SIG-M5 (cell line): ENCODE measurements around the gene TARS3.
"Not testable (repeated sequence)": the region's sequence is repeated elsewhere in the genome, so short reads cannot be mapped to it uniquely, and the experiment has no call there.

Experiments
- DNase-seq: peaks from one replicate; lab custom pipeline; 2025; lab: John Stamatoyannopoulos, UW

Gene TARS3

GRCh38 chr15:101654171-101654570 is 70.1 kb downstream of the TARS3 start:
- no peak for DNase-seq

- no peak for DNase-seq
Observed at GRCh38 chr15:101652786-101653430, 71.4 kb downstream of the TARS3 start.

- peak; percentile 60 for DNase-seq
Observed at GRCh38 chr15:101652098-101652785, 72.0 kb downstream of the TARS3 start, which contains the start of gene TM2D3. TSS of gene TM2D3 (minus strand) at chr15:101652381. CDS start at chr15:101652361, 20 bp downstream.

GRCh38 chr15:101651554-101652097 is 72.6 kb downstream of the TARS3 start:
- no peak for DNase-seq

GRCh38 chr15:101650145-101650544 is 74.1 kb downstream of the TARS3 start:
- DNase-seq: no peak

- no peak for DNase-seq
Observed at GRCh38 chr15:101648356-101648755, 75.9 kb downstream of the TARS3 start.

GRCh38 chr15:101647251-101647650 is 77.0 kb downstream of the TARS3 start:
- DNase-seq: no peak

GRCh38 chr15:101646672-101647071 is 77.6 kb downstream of the TARS3 start:
- DNase-seq: no peak

GRCh38 chr15:101642361-101642760 is 81.9 kb downstream of the TARS3 start:
- no peak for DNase-seq

- peak; percentile 74 for DNase-seq
Observed at GRCh38 chr15:101641894-101642293, 82.4 kb downstream of the TARS3 start.

GRCh38 chr15:101641129-101641764 is 83.0 kb downstream of the TARS3 start:
- DNase-seq: no peak

- no peak for DNase-seq
Observed at GRCh38 chr15:101639667-101640066, 84.6 kb downstream of the TARS3 start.

GRCh38 chr15:101637919-101638318 is 86.4 kb downstream of the TARS3 start:
- no peak for DNase-seq

- no peak for DNase-seq
Observed at GRCh38 chr15:101637516-101637915, 86.8 kb downstream of the TARS3 start.

- no peak for DNase-seq
Observed at GRCh38 chr15:101637038-101637437, 87.2 kb downstream of the TARS3 start.

- DNase-seq: no peak
Observed at GRCh38 chr15:101635944-101636727, 88.1 kb downstream of the TARS3 start.

GRCh38 chr15:101633356-101633755 is 90.9 kb downstream of the TARS3 start:
- DNase-seq: no peak

GRCh38 chr15:101626729-101627128 is 97.5 kb downstream of the TARS3 start:
- not testable (repeated sequence) for DNase-seq

GRCh38 chr15:101625980-101626379 is 98.3 kb downstream of the TARS3 start:
- DNase-seq: no peak

GRCh38 chr15:101625184-101625583 is 99.1 kb downstream of the TARS3 start:
- DNase-seq: no peak

- no peak for DNase-seq
Observed at GRCh38 chr15:101623367-101624304, 100.6 kb downstream of the TARS3 start.
